SK-N-SH treated with all-trans-retinoic acid at 6 μM for 48 hours (cell line): ENCODE results near the gene OR10G4.

Experiments
- GLIS3 ChIP-seq: fragments of 250-450 bp; sonication (Bioruptor Pico); IDR thresholded peaks from 2 replicates; pipeline ENCODE4 v1.5.0; 2020; ENCODE audit warnings: mild to moderate bottlenecking, moderate library complexity
- ZC3H10 ChIP-seq: fragments of 250-450 bp; sonication (Bioruptor Pico); IDR thresholded peaks from 2 replicates; pipeline ENCODE4 v1.5.1; 2021; ENCODE audit warnings: mild to moderate bottlenecking, moderate library complexity
- ZFP3 ChIP-seq: fragments of 250-450 bp; sonication (Bioruptor Pico); IDR thresholded peaks from 2 replicates; pipeline ENCODE4 v1.5.0; 2020; ENCODE audit warnings: mild to moderate bottlenecking, moderate library complexity
- TF ChIP-seq, protein P1 (sequence below): fragments of 250-450 bp; sonication (Bioruptor Pico); IDR thresholded peaks from 2 replicates; pipeline ENCODE4 v1.5.0; 2020; ENCODE audit warnings: mild to moderate bottlenecking, moderate library complexity

DNA sequence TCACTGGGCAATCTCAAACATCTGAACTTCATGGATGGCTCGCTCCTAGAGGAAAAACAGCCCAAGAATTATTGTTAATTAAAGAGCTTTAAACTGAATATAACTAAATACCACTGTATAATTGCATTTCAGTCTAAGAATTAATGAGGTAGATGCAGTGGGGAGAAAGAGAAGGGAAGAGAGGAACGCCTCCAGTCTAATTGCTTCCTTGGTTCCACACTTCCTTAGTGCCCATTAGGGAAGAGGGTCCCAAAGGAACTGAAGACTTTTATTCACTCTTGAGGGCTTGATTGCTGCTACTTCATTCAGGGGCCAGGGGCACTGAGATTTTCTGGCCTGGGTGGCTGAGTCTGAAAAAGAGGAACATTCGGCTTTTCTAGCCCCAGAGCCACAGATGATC, 40.2 kb downstream of the OR10G4 start:
- TF ChIP-seq, protein P1, sequence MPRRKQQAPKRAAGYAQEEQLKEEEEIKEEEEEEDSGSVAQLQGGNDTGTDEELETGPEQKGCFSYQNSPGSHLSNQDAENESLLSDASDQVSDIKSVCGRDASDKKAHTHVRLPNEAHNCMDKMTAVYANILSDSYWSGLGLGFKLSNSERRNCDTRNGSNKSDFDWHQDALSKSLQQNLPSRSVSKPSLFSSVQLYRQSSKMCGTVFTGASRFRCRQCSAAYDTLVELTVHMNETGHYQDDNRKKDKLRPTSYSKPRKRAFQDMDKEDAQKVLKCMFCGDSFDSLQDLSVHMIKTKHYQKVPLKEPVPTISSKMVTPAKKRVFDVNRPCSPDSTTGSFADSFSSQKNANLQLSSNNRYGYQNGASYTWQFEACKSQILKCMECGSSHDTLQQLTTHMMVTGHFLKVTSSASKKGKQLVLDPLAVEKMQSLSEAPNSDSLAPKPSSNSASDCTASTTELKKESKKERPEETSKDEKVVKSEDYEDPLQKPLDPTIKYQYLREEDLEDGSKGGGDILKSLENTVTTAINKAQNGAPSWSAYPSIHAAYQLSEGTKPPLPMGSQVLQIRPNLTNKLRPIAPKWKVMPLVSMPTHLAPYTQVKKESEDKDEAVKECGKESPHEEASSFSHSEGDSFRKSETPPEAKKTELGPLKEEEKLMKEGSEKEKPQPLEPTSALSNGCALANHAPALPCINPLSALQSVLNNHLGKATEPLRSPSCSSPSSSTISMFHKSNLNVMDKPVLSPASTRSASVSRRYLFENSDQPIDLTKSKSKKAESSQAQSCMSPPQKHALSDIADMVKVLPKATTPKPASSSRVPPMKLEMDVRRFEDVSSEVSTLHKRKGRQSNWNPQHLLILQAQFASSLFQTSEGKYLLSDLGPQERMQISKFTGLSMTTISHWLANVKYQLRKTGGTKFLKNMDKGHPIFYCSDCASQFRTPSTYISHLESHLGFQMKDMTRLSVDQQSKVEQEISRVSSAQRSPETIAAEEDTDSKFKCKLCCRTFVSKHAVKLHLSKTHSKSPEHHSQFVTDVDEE (CRISPR knock-in tag) = no peak
- TF ChIP-seq GLIS3 (CRISPR knock-in tag) (no peak), ZC3H10 (CRISPR knock-in tag) (no peak), ZFP3 (CRISPR knock-in tag) (no peak)
